Activated CD4-positive, alpha-beta T cell treated with anti-CD3 and anti-CD28 coated beads, Interleukin-2, amount 10 ng/mL, durations not matched to agents 7 days and 5 days (primary cell): ENCODE results near the gene SAMD4A. TPM values are rescaled to one million over a fixed set of nuclear protein-coding genes. Genes with fewer than 3 reads are reported as not detected.

ENCODE experiments used
- CTCF ChIA-PET: fragments of 350-600 bp; sonication (Branson Sonifier 250); formaldehyde crosslinking; loops from one replicate; lab custom pipeline; 2021; ENCODE audit warnings: antibody characterized with exemption; lab: Charles Lee
- POLR2A ChIA-PET: fragments of 350-600 bp; sonication (Branson Sonifier 250); formaldehyde crosslinking; loops from one replicate; lab custom pipeline; 2021; ENCODE audit warnings: antibody characterized with exemption; lab: Charles Lee
- DNase-seq: peaks from one replicate; pipeline ENCODE4 v3.0.0-alpha.2; 2020
- H3K27ac Mint-ChIP-seq: one replicate; pipeline ENCODE4 v1.8.0; 2021; ENCODE audit warnings: mild to moderate bottlenecking, moderate library complexity, mixed read lengths
- H3K27me3 Mint-ChIP-seq: one replicate; pipeline ENCODE4 v1.8.0; 2021; ENCODE audit warnings: mixed read lengths
- H3K36me3 Mint-ChIP-seq: one replicate; pipeline ENCODE4 v1.8.0; 2021; ENCODE audit warnings: low read depth, mixed read lengths
- H3K4me1 Mint-ChIP-seq: one replicate; pipeline ENCODE4 v1.8.0; 2021; ENCODE audit warnings: mixed read lengths
- H3K4me3 Mint-ChIP-seq: one replicate; pipeline ENCODE4 v1.8.0; 2021; ENCODE audit warnings: mild to moderate bottlenecking, moderate library complexity, mixed read lengths
- H3K9me3 Mint-ChIP-seq: one replicate; pipeline ENCODE4 v1.8.0; 2021; ENCODE audit warnings: mixed read lengths
- total RNA-seq, 2 experiments: library from RNA; stranded (reverse); gene quantifications; one replicate each; pipeline ENCODE4 v1.2.3, GENCODE V29; 2021

SAMD4A gene, protein sequence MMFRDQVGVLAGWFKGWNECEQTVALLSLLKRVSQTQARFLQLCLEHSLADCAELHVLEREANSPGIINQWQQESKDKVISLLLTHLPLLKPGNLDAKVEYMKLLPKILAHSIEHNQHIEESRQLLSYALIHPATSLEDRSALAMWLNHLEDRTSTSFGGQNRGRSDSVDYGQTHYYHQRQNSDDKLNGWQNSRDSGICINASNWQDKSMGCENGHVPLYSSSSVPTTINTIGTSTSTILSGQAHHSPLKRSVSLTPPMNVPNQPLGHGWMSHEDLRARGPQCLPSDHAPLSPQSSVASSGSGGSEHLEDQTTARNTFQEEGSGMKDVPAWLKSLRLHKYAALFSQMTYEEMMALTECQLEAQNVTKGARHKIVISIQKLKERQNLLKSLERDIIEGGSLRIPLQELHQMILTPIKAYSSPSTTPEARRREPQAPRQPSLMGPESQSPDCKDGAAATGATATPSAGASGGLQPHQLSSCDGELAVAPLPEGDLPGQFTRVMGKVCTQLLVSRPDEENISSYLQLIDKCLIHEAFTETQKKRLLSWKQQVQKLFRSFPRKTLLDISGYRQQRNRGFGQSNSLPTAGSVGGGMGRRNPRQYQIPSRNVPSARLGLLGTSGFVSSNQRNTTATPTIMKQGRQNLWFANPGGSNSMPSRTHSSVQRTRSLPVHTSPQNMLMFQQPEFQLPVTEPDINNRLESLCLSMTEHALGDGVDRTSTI
- total RNA-seq: under 1 TPM; 0.54 to 0.62 TPM

DNA sequence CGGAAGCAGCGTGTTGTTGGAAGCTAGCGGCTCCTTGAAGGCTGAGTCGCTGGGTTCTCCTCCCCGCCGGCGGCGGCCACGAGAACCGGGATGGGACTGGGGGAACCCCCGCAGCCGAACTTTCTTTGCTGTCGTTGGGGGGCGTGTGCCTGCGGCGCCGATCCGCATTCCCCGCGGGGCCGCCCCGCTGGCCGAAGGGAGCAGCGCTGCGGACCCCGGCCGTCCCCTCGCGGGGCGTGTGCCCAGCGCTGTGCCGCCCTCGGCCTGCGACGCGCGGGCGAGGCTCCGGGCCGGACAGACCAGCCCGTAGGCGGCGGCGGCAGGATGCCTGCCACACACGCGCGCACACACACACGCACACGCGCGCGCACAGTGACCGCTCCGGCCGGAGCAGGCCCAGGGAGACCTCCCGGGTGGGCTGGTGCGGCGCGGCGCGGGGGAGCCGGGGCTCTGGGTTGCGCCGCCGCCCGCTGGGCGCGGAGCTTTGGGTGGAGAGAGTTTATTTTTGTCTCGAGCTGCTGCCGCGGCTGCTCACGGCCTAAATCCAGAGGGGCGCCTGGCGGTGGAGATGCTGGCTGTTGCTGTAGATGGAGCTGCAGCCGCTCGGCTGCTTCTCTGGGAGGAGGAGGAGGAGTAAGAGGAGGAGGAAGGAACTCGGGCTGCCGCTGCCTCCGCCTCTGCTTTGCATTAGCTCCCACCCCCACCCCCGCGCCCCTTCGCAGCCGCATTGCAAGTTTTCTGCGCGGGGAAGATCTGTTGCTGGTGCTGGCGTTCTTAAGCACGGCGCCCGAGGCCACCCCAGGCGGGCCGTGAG, at the start of gene SAMD4A:
Gene SAMD4A, plus strand, starts transcription at position 719 of the 814 bp plus-strand sequence. CDS start 789 bp downstream, outside the sequence.
- Mint-ChIP-seq H3K27ac (peak within 1 kb of the TSS; percentile 85), H3K9me3 (no peaks in the 10 kb centered on the region), H3K4me3 (peak within 1 kb of the TSS; percentile 84), H3K4me1 (peaks cover 18% of the 10 kb centered on the region), H3K36me3 (no peaks in the 10 kb centered on the region), H3K27me3 (peaks cover 47% of the 10 kb centered on the region)
- ChIA-PET POLR2A (interaction anchor here (0.6 kb wide), 2 partner anchors 170 to 485 kb away, joined by 3 to 5 read pairs; partner anchors contain the start of genes CDKN3 and MAPK1IP1L), CTCF (interaction anchor here (0.7 to 6.5 kb wide), 11 partner anchors 13 to 704 kb away, joined by 3 to 110 read pairs (median 3); no protein-coding TSS in a partner anchor)
- DNase-seq: peak; percentile 54

GRCh38 chr14:54524410-54524809, 42.5 kb upstream of the SAMD4A start:
- no peaks in the 10 kb centered on the region for H3K9me3 Mint-ChIP-seq
- POLR2A ChIA-PET: no interaction called here
- peak overlapping the region; percentile 25 for H3K27ac Mint-ChIP-seq
- CTCF ChIA-PET: interaction anchor here (0.6 to 0.8 kb wide), 2 partner anchors 15 to 213 kb away, joined by 3 read pairs; partner anchors contain the start of gene CGRRF1
- no peaks in the 10 kb centered on the region for H3K27me3 Mint-ChIP-seq
- H3K4me1 Mint-ChIP-seq: no peaks in the 10 kb centered on the region
- no peak for DNase-seq
- no peak overlapping the region for H3K4me3 Mint-ChIP-seq
- peaks cover 19% of the 10 kb centered on the region for H3K36me3 Mint-ChIP-seq

DNA sequence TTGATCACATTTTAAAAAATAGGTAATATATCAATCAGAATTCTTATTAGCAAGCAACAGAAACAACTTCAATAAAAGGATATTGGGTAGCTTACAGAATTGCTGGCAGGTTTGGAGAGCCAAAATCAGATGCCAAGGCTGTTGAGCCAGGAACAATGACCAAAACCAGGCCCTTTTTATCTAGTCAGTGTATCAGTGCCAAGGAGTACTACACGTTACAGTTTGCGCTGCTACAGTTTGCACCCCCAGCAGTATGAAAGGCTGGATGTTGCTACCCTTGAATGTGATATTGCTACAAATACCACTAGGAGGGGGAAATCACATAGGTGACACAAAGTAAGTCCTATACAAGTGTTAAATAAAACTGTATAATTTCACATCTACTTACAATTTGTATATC, 38.0 kb upstream of the SAMD4A start:
- Mint-ChIP-seq H3K9me3 (no peaks in the 10 kb centered on the region), H3K27ac (no peak overlapping the region), H3K36me3 (peaks cover 4% of the 10 kb centered on the region), H3K4me1 (peaks cover 5% of the 10 kb centered on the region), H3K4me3 (no peak overlapping the region), H3K27me3 (no peaks in the 10 kb centered on the region)
- ChIA-PET POLR2A (no interaction called here), CTCF (interaction anchor here (1.5 kb wide), 1 partner anchor 19 kb away, joined by 3 read pairs; the partner anchor contains the start of gene CGRRF1)
- no peak for DNase-seq

GRCh38 chr14:54529811-54530210, 37.1 kb upstream of the SAMD4A start:
- H3K4me1 Mint-ChIP-seq: peaks cover 5% of the 10 kb centered on the region
- POLR2A ChIA-PET: no interaction called here
- H3K36me3 Mint-ChIP-seq: no peaks in the 10 kb centered on the region
- no peak overlapping the region for H3K27ac Mint-ChIP-seq
- H3K27me3 Mint-ChIP-seq: no peaks in the 10 kb centered on the region
- CTCF ChIA-PET: no interaction called here
- no peak for DNase-seq
- no peak overlapping the region for H3K4me3 Mint-ChIP-seq
- no peaks in the 10 kb centered on the region for H3K9me3 Mint-ChIP-seq

DNA sequence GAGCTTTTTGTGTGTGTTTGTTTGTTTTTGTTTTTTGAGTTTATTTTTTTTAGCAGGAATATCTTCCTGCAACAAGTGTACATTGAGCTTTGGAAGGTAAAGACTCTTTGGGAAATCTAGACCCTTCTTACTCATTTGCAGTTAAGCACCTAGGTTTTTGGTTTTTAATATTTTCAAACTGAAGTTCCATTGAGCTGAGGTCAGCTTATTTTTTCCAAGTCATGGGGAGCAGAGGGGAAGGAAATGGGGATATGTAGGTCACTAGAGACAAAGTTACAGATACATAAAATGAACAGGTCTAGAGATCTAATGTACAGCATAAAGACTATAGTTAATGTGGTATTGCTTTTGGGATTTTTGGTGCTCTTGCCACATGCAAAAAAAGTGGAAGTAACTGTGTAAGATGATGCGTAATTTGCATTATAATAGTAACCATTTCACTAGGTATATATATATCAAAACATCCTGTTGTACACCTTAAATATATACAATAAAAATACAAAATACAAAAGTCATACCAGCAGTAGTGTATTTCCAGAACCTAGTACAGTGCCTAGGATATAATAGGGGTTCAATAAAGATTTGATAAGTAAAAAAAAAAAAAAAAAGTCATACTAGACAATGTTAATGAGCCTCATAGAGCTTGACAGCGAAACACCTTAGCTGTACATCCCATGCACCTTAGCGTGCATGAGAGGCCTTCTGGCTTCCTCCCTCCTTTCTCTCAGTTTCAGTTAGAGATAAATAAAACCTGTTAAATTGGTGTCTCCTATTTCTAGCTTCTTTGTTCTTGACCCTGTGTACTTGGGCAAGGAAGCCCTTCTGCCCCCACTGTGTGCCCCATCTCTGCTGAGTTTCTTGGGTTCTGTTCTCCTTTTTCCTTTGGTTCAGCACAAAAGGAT, 34.6 kb upstream of the SAMD4A start:
- no peaks in the 10 kb centered on the region for H3K36me3 Mint-ChIP-seq
- CTCF ChIA-PET: interaction anchor here (0.6 to 0.7 kb wide), 3 partner anchors 86 to 1573 kb away, joined by 3 to 6 read pairs (median 3); no protein-coding TSS in a partner anchor
- POLR2A ChIA-PET: no interaction called here
- no peak overlapping the region for H3K4me3 Mint-ChIP-seq
- no peaks in the 10 kb centered on the region for H3K27me3 Mint-ChIP-seq
- peaks cover 5% of the 10 kb centered on the region for H3K4me1 Mint-ChIP-seq
- DNase-seq: no peak
- no peaks in the 10 kb centered on the region for H3K9me3 Mint-ChIP-seq
- no peak overlapping the region for H3K27ac Mint-ChIP-seq

DNA sequence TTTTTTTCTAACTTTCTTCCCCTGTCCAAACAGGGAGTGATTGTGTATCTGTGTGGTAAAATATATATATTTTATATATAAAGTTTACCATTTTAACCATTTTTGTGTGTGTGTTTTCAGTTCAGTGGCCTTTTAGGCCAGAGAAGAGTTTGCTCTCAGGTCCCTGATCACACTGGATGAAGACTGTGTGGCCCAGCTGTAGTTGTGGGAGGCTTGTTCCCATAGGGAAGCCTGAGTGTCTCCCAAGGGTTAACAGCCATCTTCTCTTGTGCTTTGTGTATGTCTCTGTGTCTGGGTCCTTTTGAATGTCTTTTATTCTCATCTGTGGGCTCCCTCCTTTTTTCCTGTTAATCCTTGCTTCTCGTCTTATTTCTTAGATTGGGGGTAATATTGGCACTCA, 33.8 kb upstream of the SAMD4A start:
- CTCF ChIA-PET: no interaction called here
- Mint-ChIP-seq H3K27me3 (no peaks in the 10 kb centered on the region), H3K27ac (no peak overlapping the region), H3K4me1 (peaks cover 5% of the 10 kb centered on the region), H3K9me3 (no peaks in the 10 kb centered on the region), H3K36me3 (no peaks in the 10 kb centered on the region), H3K4me3 (no peak overlapping the region)
- POLR2A ChIA-PET: no interaction called here
- DNase-seq: no peak

DNA sequence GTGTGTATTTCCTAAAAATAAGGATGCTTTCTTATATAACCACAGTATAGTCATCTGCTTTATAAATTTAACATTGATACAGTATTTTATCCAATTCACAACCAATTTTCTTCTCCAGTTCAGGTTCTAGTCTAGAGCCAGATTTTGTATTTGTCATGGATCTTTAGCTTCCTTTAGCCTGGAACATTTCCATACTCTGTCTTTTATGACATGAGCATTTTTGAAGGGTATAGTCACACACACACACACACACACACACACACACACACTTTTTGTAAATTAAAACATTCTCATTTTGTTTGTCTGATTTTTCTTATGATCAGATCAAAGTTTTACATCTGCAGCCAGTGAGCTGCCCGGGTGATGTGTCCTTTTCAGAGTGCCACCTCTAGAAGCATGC, 31.8 kb upstream of the SAMD4A start:
- Mint-ChIP-seq H3K4me1 (peaks cover 5% of the 10 kb centered on the region), H3K36me3 (no peaks in the 10 kb centered on the region), H3K9me3 (no peaks in the 10 kb centered on the region), H3K27me3 (no peaks in the 10 kb centered on the region), H3K27ac (no peak overlapping the region), H3K4me3 (no peak overlapping the region)
- CTCF ChIA-PET: interaction anchor here (1.1 to 1.4 kb wide), 2 partner anchors 26 to 156 kb away, joined by 3 read pairs; partner anchors contain the start of gene CGRRF1
- DNase-seq: no peak
- POLR2A ChIA-PET: no interaction called here

- Mint-ChIP-seq H3K4me3 (no peak overlapping the region), H3K27ac (no peak overlapping the region), H3K36me3 (no peaks in the 10 kb centered on the region), H3K27me3 (no peaks in the 10 kb centered on the region), H3K4me1 (peaks cover 5% of the 10 kb centered on the region), H3K9me3 (no peaks in the 10 kb centered on the region)
- POLR2A ChIA-PET: no interaction called here
- CTCF ChIA-PET: interaction anchor here (1.4 kb wide), 1 partner anchor 156 kb away, joined by 3 read pairs; no protein-coding TSS in a partner anchor
- no peak for DNase-seq
Measured at GRCh38 chr14:54535646-54536045, 31.3 kb upstream of the SAMD4A start.

DNA sequence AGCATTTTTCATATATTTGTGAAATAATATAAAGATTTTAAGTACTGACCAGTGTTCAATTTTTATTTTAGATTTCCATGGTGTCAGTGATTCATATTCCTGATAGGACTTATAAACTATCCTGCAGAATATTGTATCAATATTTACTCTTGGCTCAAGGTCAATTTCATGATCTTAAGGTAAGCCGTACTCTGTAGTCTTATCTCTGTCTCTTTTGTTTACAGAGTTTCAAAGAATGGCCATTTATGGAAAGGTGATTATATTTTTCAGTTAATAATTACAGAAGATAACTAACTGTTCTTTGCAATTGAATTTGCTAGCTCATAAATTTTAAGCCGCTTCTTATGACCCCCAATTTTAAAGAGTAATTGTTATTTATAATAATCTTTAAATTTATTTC, 29.3 kb upstream of the SAMD4A start:
- ChIA-PET CTCF (no interaction called here), POLR2A (no interaction called here)
- DNase-seq: no peak
- peaks cover 5% of the 10 kb centered on the region for H3K4me1 Mint-ChIP-seq
- no peak overlapping the region for H3K4me3 Mint-ChIP-seq
- no peaks in the 10 kb centered on the region for H3K9me3 Mint-ChIP-seq
- H3K27ac Mint-ChIP-seq: no peak overlapping the region
- H3K27me3 Mint-ChIP-seq: no peaks in the 10 kb centered on the region
- H3K36me3 Mint-ChIP-seq: peaks cover 2% of the 10 kb centered on the region

- Mint-ChIP-seq H3K4me1 (peaks cover 2% of the 10 kb centered on the region), H3K9me3 (no peaks in the 10 kb centered on the region), H3K36me3 (peaks cover 2% of the 10 kb centered on the region), H3K27ac (no peak overlapping the region), H3K4me3 (no peak overlapping the region), H3K27me3 (no peaks in the 10 kb centered on the region)
- no peak for DNase-seq
- ChIA-PET CTCF (no interaction called here), POLR2A (no interaction called here)
Measured at GRCh38 chr14:54538055-54538454, 28.9 kb upstream of the SAMD4A start.

- DNase-seq: no peak
- Mint-ChIP-seq H3K9me3 (no peaks in the 10 kb centered on the region), H3K4me3 (no peak overlapping the region), H3K36me3 (no peaks in the 10 kb centered on the region), H3K4me1 (no peaks in the 10 kb centered on the region), H3K27ac (no peak overlapping the region), H3K27me3 (peaks cover 4% of the 10 kb centered on the region)
- CTCF ChIA-PET: interaction anchor here (0.6 to 2.2 kb wide), 2 partner anchors 226 to 1804 kb away, joined by 3 to 6 read pairs; no protein-coding TSS in a partner anchor
- POLR2A ChIA-PET: no interaction called here
Measured at GRCh38 chr14:54547583-54547982, 19.3 kb upstream of the SAMD4A start.
